Gastroesophageal sphincter (tissue), 4 donors: ENCODE results near the gene CASTOR1. TPM values are rescaled to one million over a fixed set of nuclear protein-coding genes. Genes with fewer than 3 reads are reported as not detected.
A peak's percentile ranks its signal among the peaks of the same experiment; 100 is the strongest.

Experiments used
- ATAC-seq: fragments of 150-250 bp; one replicate; pipeline ENCODE4 v1.9.1; 2016; ENCODE audit warnings: mild to moderate bottlenecking, moderate library complexity
- H3K27ac ChIP-seq, 4 donors: fragments of 200-600 bp; sonication (generic) in 3 of 4; 1 replicate in 3 of 4; 2 replicates in 1 of 4; pipeline ENCODE4 v1.5.1; 2016 to 2019
- H3K27me3 ChIP-seq: fragments of 200-600 bp; sonication (generic); one replicate; pipeline ENCODE4 v1.5.1; 2019
- H3K36me3 ChIP-seq, 2 donors: fragments of 200-600 bp; sonication (generic); one replicate each; pipeline ENCODE4 v1.5.1; 2019; ENCODE audit warnings: control low read depth in 1 of 2
- H3K4me1 ChIP-seq, 3 donors: fragments of 200-600 bp; sonication (generic); 1 replicate in 2 of 3; 2 replicates in 1 of 3; pipeline ENCODE4 v1.5.1; 2016 to 2019; ENCODE audit warnings: control low read depth in 2 of 3
- H3K4me3 ChIP-seq, 2 donors: fragments of 200-600 bp; sonication (generic); one replicate each; pipeline ENCODE4 v1.5.1; 2019; ENCODE audit warnings: mild to moderate bottlenecking in 1 of 2, moderate library complexity in 1 of 2
- H3K9me3 ChIP-seq, 3 donors: fragments of 200-600 bp; sonication (generic); one replicate each; pipeline ENCODE4 v1.5.1; 2017 to 2019; ENCODE audit warnings: control low read depth in 2 of 3
- CTCF ChIP-seq, 4 experiments: fragments of 200-600 bp in 2 of 4; fragments of 450-650 bp in 2 of 4; sonication (generic) in 1 of 4; IDR thresholded peaks; one replicate each; pipeline ENCODE4 v1.5.1; 2017 to 2019; ENCODE audit warnings: antibody characterized with exemption in 4 of 4, mild to moderate bottlenecking in 2 of 4, moderate library complexity in 2 of 4
- EP300 ChIP-seq: sonication (generic); formaldehyde crosslinking; IDR thresholded peaks from one replicate; pipeline ENCODE4 v1.6.1; 2017; ENCODE audit warnings: antibody characterized with exemption, mild to moderate bottlenecking
- POLR2A ChIP-seq, 2 donors: fragments of 450-650 bp; IDR thresholded peaks; one replicate each; pipeline ENCODE4 v1.6.1; 2017; ENCODE audit warnings: antibody characterized with exemption in 2 of 2, mild to moderate bottlenecking in 2 of 2, moderate library complexity in 1 of 2
- POLR2AphosphoS5 ChIP-seq: sonication (generic); formaldehyde crosslinking; IDR thresholded peaks from one replicate; pipeline ENCODE4 v1.6.1; 2017; ENCODE audit warnings: antibody characterized with exemption
- WGBS, 2 donors: methylation state at CpG; one replicate each; pipeline ENCODE4 v1.1.5; 2018; ENCODE audit warnings: low coverage in 1 of 2; 5-methylcytosine and 5-hydroxymethylcytosine counted together
- total RNA-seq, 4 donors: library from RNA; depleted of rRNA; stranded (reverse); fragments of >200 nt; gene quantifications; one replicate each; pipeline ENCODE4 v1.1.0, GENCODE V29; 2016

CASTOR1 gene
- total RNA-seq, 4 donors from 2014 or later: 12.9 to 17.1 (median 16.2) TPM

- H3K27me3 ChIP-seq: peaks cover 49% of the 10 kb centered on the region
- no peak overlapping the region for H3K4me3 ChIP-seq
These were observed 39.2 kb downstream of the CASTOR1 start for GRCh38 chr22:30250039-30250565.

GRCh38 chr22:30249049-30250038, 40.0 kb downstream of the CASTOR1 start:
- no peak overlapping the region for H3K4me3 ChIP-seq
- H3K36me3 ChIP-seq: no peaks in the 10 kb centered on the region
- H3K4me1 ChIP-seq: peaks cover 0 to 39% (median 21%) of the 10 kb centered on the region in 3 donors
- ATAC-seq: peak; percentile 74
- peaks cover 54% of the 10 kb centered on the region for H3K27me3 ChIP-seq
- H3K9me3 ChIP-seq: no peaks in the 10 kb centered on the region
- 90 to 92% methylated on average over 2 to 6 of the region's 27 CpGs for WGBS, 2 donors
- H3K27ac ChIP-seq: peak overlapping the region in 2 of 4 donors; percentile 22 to 67
- TF ChIP-seq EP300 (no peak), CTCF (IDR thresholded peaks at IDR 0.05) (no peak), POLR2AphosphoS5 (no peak), POLR2A (IDR thresholded peaks at IDR 0.05) (no peak)

More at GRCh38 chr22:30250039-30250565, 39.2 kb downstream of the CASTOR1 start:
- Histone ChIP-seq H3K36me3 (no peaks in the 10 kb centered on the region), H3K9me3 (no peaks in the 10 kb centered on the region), H3K4me1 (peaks cover 0 to 39% (median 21%) of the 10 kb centered on the region in 3 donors), H3K27ac (peak overlapping the region in 1 of 4 donors; percentile 43)
- 100% methylated on average over 1 of the region's 3 CpGs; no CpG with 5 or more reads in 1 of the 2 donors for WGBS, 2 donors
- ATAC-seq: no peak
- TF ChIP-seq EP300 (no peak), CTCF (IDR thresholded peaks at IDR 0.05) (no peak), POLR2AphosphoS5 (no peak)

- Histone ChIP-seq H3K27me3 (peaks cover 63% of the 10 kb centered on the region), H3K9me3 (no peaks in the 10 kb centered on the region), H3K4me1 (peaks cover 0 to 31% (median 19%) of the 10 kb centered on the region in 3 donors), H3K36me3 (no peaks in the 10 kb centered on the region), H3K27ac (peak overlapping the region in 2 of 4 donors; percentile 22 to 67), H3K4me3 (no peak overlapping the region)
- WGBS, 2 donors: 66 to 74% methylated on average over 6 of the region's 6 CpGs
- ATAC-seq: no peak
- TF ChIP-seq POLR2AphosphoS5 (no peak), POLR2A (IDR thresholded peaks at IDR 0.05) (no peak), CTCF (IDR thresholded peaks at IDR 0.05) (no peak), EP300 (no peak)
These were observed 40.8 kb downstream of the CASTOR1 start for GRCh38 chr22:30248484-30248883.

- TF ChIP-seq POLR2AphosphoS5 (no peak), CTCF (IDR thresholded peaks at IDR 0.05) (no peak), POLR2A (IDR thresholded peaks at IDR 0.05) (no peak), EP300 (no peak)
- Histone ChIP-seq H3K36me3 (no peaks in the 10 kb centered on the region), H3K27me3 (peaks cover 67% of the 10 kb centered on the region), H3K4me1 (peaks cover 0 to 26% (median 14%) of the 10 kb centered on the region in 3 donors), H3K9me3 (no peaks in the 10 kb centered on the region), H3K4me3 (no peak overlapping the region), H3K27ac (peak overlapping the region in 1 of 4 donors; percentile 67)
- 83 to 100% methylated on average over 1 to 9 of the region's 12 CpGs for WGBS, 2 donors
- ATAC-seq: no peak
These were observed 41.3 kb downstream of the CASTOR1 start for GRCh38 chr22:30247974-30248373.
